HEK293T (cell line): ENCODE measurements around the gene PXK.

ENCODE experiments used
- CTCF ChIA-PET: fragments of 350-600 bp; formaldehyde crosslinking; extraction: SDS; loops from one replicate; lab custom pipeline; 2021; ENCODE audit warnings: antibody characterized with exemption, inconsistent platforms; lab: Yijun Ruan, JAX
- POLR2A ChIA-PET: fragments of 350-600 bp; formaldehyde crosslinking; extraction: SDS; loops from one replicate; lab custom pipeline; 2020; ENCODE audit warnings: antibody characterized with exemption, inconsistent platforms; lab: Yijun Ruan, JAX
- DNase-seq: peaks from one replicate; pipeline ENCODE4 v3.0.0; 2012; ENCODE audit warnings: mixed read lengths; ENCODE audit errors: extremely low spot score
- ARNT ChIP-seq: fragments of 450-650 bp; IDR thresholded peaks from 2 replicates; pipeline ENCODE4 v1.6.1; 2017; ENCODE audit warnings: mild to moderate bottlenecking
- BHLHE40 ChIP-seq: fragments of 450-650 bp; IDR thresholded peaks from 2 replicates; pipeline ENCODE4 v1.6.1; 2016; ENCODE audit warnings: mild to moderate bottlenecking, moderate library complexity, borderline replicate concordance
- CTBP1 ChIP-seq: fragments of 450-650 bp; IDR thresholded peaks from 2 replicates; pipeline ENCODE4 v1.6.1; 2016; ENCODE audit warnings: borderline replicate concordance
- ELF4 ChIP-seq: fragments of 450-650 bp; IDR thresholded peaks from 2 replicates; pipeline ENCODE4 v1.6.1; 2017; ENCODE audit warnings: antibody characterized with exemption
- FOXA1 ChIP-seq: fragments of 450-650 bp; IDR thresholded peaks from 2 replicates; pipeline ENCODE4 v1.6.1; 2016; ENCODE audit warnings: mild to moderate bottlenecking
- FOXK2 ChIP-seq: fragments of 450-650 bp; IDR thresholded peaks from 2 replicates; pipeline ENCODE4 v1.6.1; 2016; ENCODE audit warnings: mild to moderate bottlenecking
- FOXM1 ChIP-seq: fragments of 450-650 bp; IDR thresholded peaks from 2 replicates; pipeline ENCODE4 v1.6.1; 2017; ENCODE audit warnings: mild to moderate bottlenecking, borderline replicate concordance
- HDGF ChIP-seq: fragments of 450-650 bp; IDR thresholded peaks from 2 replicates; pipeline ENCODE4 v1.6.1; 2017; ENCODE audit warnings: antibody characterized with exemption, borderline replicate concordance
- L3MBTL2 ChIP-seq: fragments of 450-650 bp; conservative IDR thresholded peaks from 2 replicates; pipeline ENCODE4 v1.6.1; 2016; ENCODE audit warnings: mild to moderate bottlenecking
- LEF1 ChIP-seq: fragments of 450-650 bp; IDR thresholded peaks from 2 replicates; pipeline ENCODE4 v1.6.1; 2017; ENCODE audit warnings: mild to moderate bottlenecking, borderline replicate concordance
- NFRKB ChIP-seq: fragments of 450-650 bp; IDR thresholded peaks from 2 replicates; pipeline ENCODE4 v1.6.1; 2016; ENCODE audit warnings: mild to moderate bottlenecking, moderate library complexity
- PKNOX1 ChIP-seq: fragments of 450-650 bp; IDR thresholded peaks from 2 replicates; pipeline ENCODE4 v1.6.1; 2016
- SP1 ChIP-seq: fragments of 450-650 bp; IDR thresholded peaks from 2 replicates; pipeline ENCODE4 v1.6.1; 2017
- SUZ12 ChIP-seq: fragments of 450-650 bp; IDR thresholded peaks from 2 replicates; pipeline ENCODE4 v1.6.1; 2016; ENCODE audit warnings: mild to moderate bottlenecking
- TARDBP ChIP-seq: fragments of 450-650 bp; IDR thresholded peaks from 2 replicates; pipeline ENCODE4 v1.6.1; 2016
- ZNF384 ChIP-seq: fragments of 450-650 bp; IDR thresholded peaks from 2 replicates; pipeline ENCODE4 v1.6.1; 2016

PXK gene

DNA sequence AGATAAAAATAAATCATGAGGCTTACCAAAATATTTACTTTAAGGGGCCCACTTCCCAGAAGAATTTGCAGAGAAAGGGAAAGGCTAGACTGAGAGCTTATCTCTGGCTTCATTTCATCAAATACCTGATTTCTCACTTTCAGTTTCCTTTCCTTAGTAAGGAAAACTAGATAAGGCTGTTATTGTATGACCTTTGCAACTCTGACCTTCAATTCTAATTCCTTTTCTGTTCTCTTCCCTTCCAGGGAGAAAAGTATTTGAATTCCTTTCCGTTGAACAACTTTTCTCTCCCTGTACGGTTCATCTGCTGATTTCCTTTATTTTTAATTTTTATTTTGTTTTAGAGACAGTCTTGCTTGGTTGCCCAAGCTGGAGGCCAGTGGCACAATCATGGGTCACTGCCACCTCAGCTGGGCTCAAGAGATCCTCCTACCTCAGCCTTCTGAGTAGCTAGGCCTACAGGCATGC lies 7.1 kb upstream of the PXK start:
- POLR2A ChIA-PET, result interaction anchor here (1.0 kb wide), 1 partner anchor 8 kb away, joined by 4 read pairs; no protein-coding TSS in a partner anchor
- CTCF ChIA-PET, result interaction anchor here (0.7 kb wide), 1 partner anchor 73 kb away, joined by 3 read pairs; no protein-coding TSS in a partner anchor
- no peak for TF ChIP-seq TARDBP
- no peak for TF ChIP-seq BHLHE40
- TF ChIP-seq ELF4, result no peak
- no peak for TF ChIP-seq SP1
- no peak for TF ChIP-seq CTBP1
- TF ChIP-seq LEF1, result no peak
- TF ChIP-seq FOXK2, result no peak
- TF ChIP-seq ZNF384, result no peak
- no peak for TF ChIP-seq ARNT
- no peak for TF ChIP-seq L3MBTL2
- TF ChIP-seq NFRKB, result no peak
- no peak for TF ChIP-seq HDGF
- TF ChIP-seq FOXA1, result no peak
- DNase-seq, result no peak

DNA sequence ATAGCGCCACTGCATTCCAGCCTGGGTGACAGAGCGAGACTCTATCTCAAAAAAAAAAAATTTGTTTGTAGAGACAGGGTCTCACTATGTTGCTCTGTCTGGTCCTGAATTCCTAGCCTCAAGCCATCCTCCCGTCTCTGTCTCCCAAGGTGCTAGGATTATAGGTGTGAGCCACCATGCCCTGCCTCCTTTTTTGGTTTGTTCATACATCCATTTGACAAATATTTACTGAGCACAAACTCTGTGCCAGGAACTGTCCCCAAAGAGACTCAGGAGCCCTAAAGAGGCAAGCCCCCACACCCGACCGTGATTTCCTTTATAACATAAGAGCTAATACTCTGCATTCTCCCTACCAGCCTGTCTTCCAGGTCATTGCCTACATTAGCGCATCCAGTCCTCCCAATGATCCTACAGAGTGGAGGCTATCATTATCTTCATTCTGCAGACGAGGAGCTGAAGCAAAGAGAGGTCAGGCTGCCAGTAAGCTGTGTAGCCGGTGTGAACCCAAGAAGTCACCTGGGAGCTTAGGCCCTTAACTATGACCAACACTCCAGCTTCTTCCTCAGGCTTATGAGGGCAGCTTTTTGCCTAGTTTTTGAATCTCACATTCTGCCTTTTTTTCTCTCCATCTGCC lies 6.3 kb upstream of the PXK start:
- DNase-seq, result no peak
- POLR2A ChIA-PET, result no interaction called here
- CTCF ChIA-PET, result interaction anchor here (0.5 to 0.7 kb wide), 2 partner anchors 10 to 72 kb away, joined by 3 read pairs; no protein-coding TSS in a partner anchor
- no peak for TF ChIP-seq PKNOX1
- no peak for TF ChIP-seq FOXA1
- no peak for TF ChIP-seq FOXM1
- no peak for TF ChIP-seq HDGF
- no peak for TF ChIP-seq SP1

GRCh38 chr3:58329150-58329921 lies 3.4 kb upstream of the PXK start:
- ChIA-PET POLR2A (no interaction called here), CTCF (no interaction called here)
- TF ChIP-seq FOXK2, result no peak
- no peak for TF ChIP-seq ARNT
- TF ChIP-seq TARDBP, result no peak
- no peak for TF ChIP-seq LEF1
- no peak for TF ChIP-seq PKNOX1
- no peak for TF ChIP-seq FOXM1
- no peak for TF ChIP-seq ELF4
- TF ChIP-seq HDGF, result no peak
- TF ChIP-seq NFRKB, result no peak
- no peak for TF ChIP-seq FOXA1
- TF ChIP-seq SP1, result no peak
- no peak for TF ChIP-seq CTBP1
- TF ChIP-seq SUZ12, result no peak
- TF ChIP-seq ZNF384, result no peak
- TF ChIP-seq BHLHE40, result no peak
- no peak for TF ChIP-seq L3MBTL2
- DNase-seq, result no peak

- TF ChIP-seq SP1 (no peak), HDGF (no peak), TARDBP (no peak), SUZ12 (no peak), BHLHE40 (no peak), LEF1 (no peak)
- ChIA-PET CTCF (no interaction called here), POLR2A (no interaction called here)
- DNase-seq, result no peak
Measured at GRCh38 chr3:58329922-58330413, 2.7 kb upstream of the PXK start.

DNA sequence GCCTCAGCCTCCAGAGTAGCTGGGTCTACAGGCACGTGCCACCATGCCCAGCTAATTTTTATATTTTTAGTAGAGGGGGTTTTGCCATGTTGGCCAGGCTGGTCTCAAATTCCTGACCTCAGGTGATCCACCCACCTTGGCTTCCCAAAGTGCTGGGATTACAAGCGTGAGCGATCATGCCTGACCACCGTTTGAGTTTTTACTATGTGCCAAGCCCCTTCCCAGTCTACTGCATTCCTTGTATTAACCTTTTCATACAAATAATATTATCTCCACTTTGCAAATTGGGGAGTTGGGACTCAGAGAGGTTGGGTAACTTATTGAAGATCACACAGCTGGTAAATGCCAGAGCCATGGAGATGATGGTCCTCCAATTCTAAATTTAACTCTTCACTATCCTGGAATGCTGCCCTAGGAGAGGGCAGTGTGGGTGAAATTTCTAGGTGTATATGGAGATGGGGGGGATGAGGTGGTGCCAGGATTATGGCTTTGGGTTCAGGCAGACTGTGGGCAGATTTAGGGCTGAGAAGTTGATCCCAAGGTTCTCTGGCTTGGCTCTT lies 1.0 kb upstream of the PXK start:
- no peak for DNase-seq
- TF ChIP-seq HDGF, result no peak
- TF ChIP-seq SUZ12, result no peak
- TF ChIP-seq PKNOX1, result no peak
- no peak for TF ChIP-seq ELF4
- TF ChIP-seq TARDBP, result no peak
- TF ChIP-seq CTBP1, result no peak
- no peak for TF ChIP-seq FOXK2
- no peak for TF ChIP-seq BHLHE40
- TF ChIP-seq FOXA1, result no peak
- no peak for TF ChIP-seq SP1
- TF ChIP-seq FOXM1, result no peak
- TF ChIP-seq LEF1, result no peak
- TF ChIP-seq NFRKB, result no peak
- TF ChIP-seq ZNF384, result no peak
- ChIA-PET POLR2A (interaction anchor here (1.3 kb wide), 2 partner anchors 25 to 160 kb away, joined by 3 to 4 read pairs; partner anchors contain the start of genes HTD2 and KCTD6), CTCF (no interaction called here)
